Activated naive CD8-positive, alpha-beta T cell treated with anti-CD3 and anti-CD28 coated beads, Interleukin-2, amount 50 U/mL, for 24 hours (primary cell): ENCODE measurements around the gene IPPK.

Source experiments
- ATAC-seq: fragments of 150-1000 bp; cut with Tn5 transposase; one replicate; pipeline ENCODE4 v1.10.0; 2021
- DNase-seq: peaks from one replicate; pipeline ENCODE4 v3.0.0; 2021
- H3K27ac Mint-ChIP-seq: one replicate; pipeline ENCODE4 v1.8.0; 2021; ENCODE audit warnings: mild to moderate bottlenecking, mixed read lengths
- H3K27me3 Mint-ChIP-seq: one replicate; pipeline ENCODE4 v1.8.0; 2021; ENCODE audit warnings: mixed read lengths
- H3K36me3 Mint-ChIP-seq: one replicate; pipeline ENCODE4 v1.8.0; 2021; ENCODE audit warnings: low read depth, mixed read lengths
- H3K4me1 Mint-ChIP-seq: one replicate; pipeline ENCODE4 v1.8.0; 2021; ENCODE audit warnings: mixed read lengths
- H3K4me3 Mint-ChIP-seq: one replicate; pipeline ENCODE4 v1.8.0; 2021; ENCODE audit warnings: mild to moderate bottlenecking, moderate library complexity, mixed read lengths
- H3K9me3 Mint-ChIP-seq: one replicate; pipeline ENCODE4 v1.8.0; 2021; ENCODE audit warnings: mixed read lengths

IPPK gene

DNA sequence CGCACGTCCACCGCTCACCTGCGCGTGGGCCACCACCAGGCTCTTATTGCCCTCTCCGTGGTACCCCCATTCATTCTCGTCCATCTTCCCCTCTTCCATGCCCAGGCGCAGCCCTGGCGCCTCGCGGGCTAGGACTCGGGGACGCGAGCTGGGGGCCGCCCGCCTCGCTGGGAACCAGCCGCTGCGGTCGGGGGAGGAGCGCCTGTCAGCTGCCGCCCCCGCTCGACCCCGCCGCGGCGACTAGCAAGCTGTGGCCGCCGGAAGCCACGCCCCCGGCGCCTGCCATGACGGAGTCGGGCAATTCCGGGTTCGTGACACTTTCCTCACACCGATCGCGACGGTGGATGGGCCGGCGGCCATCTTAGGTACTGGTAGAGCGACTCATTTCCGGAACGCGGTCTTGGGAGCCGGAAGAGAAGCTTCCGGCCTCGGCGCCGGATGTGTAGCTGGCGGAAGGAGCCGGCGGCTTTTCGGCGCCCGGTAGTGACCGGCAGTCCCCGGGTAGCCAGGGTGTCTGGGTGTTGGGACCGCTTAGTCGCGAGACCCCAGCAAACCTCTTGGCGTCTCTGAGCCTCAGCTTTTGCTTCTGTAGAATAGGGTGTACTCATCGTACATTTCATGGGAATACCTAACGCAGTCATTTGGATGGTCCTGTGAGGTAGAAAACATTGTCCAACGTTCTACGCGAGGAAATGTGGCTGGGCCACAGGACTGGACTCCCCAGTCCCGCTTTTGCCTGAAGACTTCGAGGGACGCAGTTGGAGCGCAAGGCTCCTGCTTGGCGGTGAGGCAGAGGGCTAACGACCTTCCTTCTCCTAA is at the start of gene IPPK:
Gene IPPK (minus strand): TSS at position 242 of the 819 bp plus-strand sequence. CDS start 143 bp downstream, at position 99.
- Mint-ChIP-seq H3K36me3 (peaks cover 5% of the 10 kb centered on the region), H3K4me3 (peak within 1 kb of the TSS; percentile 95), H3K27me3 (no peaks in the 10 kb centered on the region), H3K4me1 (peaks cover 33% of the 10 kb centered on the region), H3K27ac (peak within 1 kb of the TSS; percentile 90), H3K9me3 (no peaks in the 10 kb centered on the region)
- ATAC-seq (peak; percentile 94), DNase-seq (peak; percentile 98)

- Mint-ChIP-seq H3K4me1 (peaks cover 7% of the 10 kb centered on the region), H3K9me3 (no peaks in the 10 kb centered on the region), H3K27ac (no peak overlapping the region), H3K4me3 (no peak overlapping the region), H3K36me3 (peaks cover 19% of the 10 kb centered on the region), H3K27me3 (no peaks in the 10 kb centered on the region)
- DNase-seq (no peak), ATAC-seq (no peak)
Observed at GRCh38 chr9:92719028-92719647, 49.2 kb upstream of the IPPK start.

- Mint-ChIP-seq H3K27me3 (no peaks in the 10 kb centered on the region), H3K4me3 (no peak overlapping the region), H3K36me3 (peaks cover 24% of the 10 kb centered on the region), H3K9me3 (no peaks in the 10 kb centered on the region), H3K27ac (no peak overlapping the region), H3K4me1 (peaks cover 10% of the 10 kb centered on the region)
- ATAC-seq, result peak; percentile 58
- no peak for DNase-seq
Observed at GRCh38 chr9:92718086-92719001, 48.4 kb upstream of the IPPK start.

GRCh38 chr9:92717201-92718085 is 47.5 kb upstream of the IPPK start:
- Mint-ChIP-seq H3K9me3 (no peaks in the 10 kb centered on the region), H3K36me3 (peaks cover 28% of the 10 kb centered on the region), H3K27me3 (no peaks in the 10 kb centered on the region), H3K4me1 (peaks cover 18% of the 10 kb centered on the region), H3K4me3 (no peak overlapping the region), H3K27ac (no peak overlapping the region)
- DNase-seq, result no peak
- ATAC-seq, result no peak

DNA sequence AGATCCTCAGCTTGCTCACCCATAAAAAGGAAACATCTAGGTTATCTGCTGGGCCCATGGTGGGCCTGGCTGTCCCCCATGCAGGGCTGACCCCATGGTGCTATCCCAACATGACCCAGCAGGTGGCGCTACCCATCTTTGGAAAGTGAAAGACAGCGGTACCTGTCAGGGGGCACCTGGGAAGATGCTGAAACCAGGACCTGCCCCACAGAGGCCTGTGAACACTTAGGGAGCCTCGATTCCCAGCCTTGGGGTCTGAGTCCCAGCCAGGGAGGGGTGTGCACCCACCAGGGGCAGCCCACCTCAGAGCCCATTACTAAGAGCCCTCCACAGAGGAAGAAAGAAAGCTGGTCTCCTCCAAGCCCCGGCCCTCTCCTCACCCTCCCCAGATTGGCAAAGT is 46.6 kb upstream of the IPPK start:
- Mint-ChIP-seq H3K4me1 (peaks cover 22% of the 10 kb centered on the region), H3K36me3 (peaks cover 31% of the 10 kb centered on the region), H3K9me3 (no peaks in the 10 kb centered on the region), H3K4me3 (no peak overlapping the region), H3K27me3 (no peaks in the 10 kb centered on the region), H3K27ac (no peak overlapping the region)
- DNase-seq (peak; percentile 89), ATAC-seq (peak; percentile 68)

- H3K4me1 Mint-ChIP-seq, result peaks cover 22% of the 10 kb centered on the region
- H3K4me3 Mint-ChIP-seq, result no peak overlapping the region
- peaks cover 34% of the 10 kb centered on the region for H3K36me3 Mint-ChIP-seq
- DNase-seq (no peak), ATAC-seq (no peak)
- H3K9me3 Mint-ChIP-seq, result no peaks in the 10 kb centered on the region
- no peaks in the 10 kb centered on the region for H3K27me3 Mint-ChIP-seq
- H3K27ac Mint-ChIP-seq, result no peak overlapping the region
Observed at GRCh38 chr9:92715488-92716231, 45.7 kb upstream of the IPPK start.

DNA sequence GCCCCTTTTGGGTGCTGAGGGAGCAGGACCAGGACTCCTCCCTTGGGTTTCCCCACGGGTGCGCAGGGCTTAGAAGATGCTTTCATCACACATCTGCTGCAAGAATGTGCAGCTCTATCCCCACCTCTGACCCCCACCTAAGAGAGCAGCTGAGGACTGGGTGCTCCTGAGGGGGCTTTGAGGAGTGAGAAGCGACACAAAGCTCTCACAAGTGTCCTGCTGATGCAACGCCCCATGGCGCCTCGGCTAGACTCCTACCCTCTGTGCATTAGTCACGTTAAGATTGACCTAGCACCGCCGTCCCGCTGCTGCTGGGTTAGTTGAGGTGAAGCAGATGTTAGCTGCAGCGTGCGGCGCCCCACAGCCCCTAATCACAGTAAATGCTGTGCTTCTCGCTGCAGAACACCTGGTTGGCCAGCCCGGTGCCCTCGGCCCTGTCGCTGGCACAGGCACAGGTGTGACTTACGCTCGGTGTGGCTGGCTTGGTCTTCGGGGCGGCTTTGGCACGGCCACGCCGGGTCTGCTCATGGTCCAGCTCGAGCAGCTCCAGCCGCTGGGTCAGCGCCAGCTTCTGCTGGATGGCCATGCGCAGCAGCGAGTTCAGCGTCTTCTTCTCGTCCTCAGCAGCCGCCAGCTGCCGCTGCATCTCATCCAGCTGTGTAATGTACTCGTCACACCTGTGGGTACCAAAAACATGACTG is 45.0 kb upstream of the IPPK start:
- H3K9me3 Mint-ChIP-seq, result no peaks in the 10 kb centered on the region
- H3K27me3 Mint-ChIP-seq, result no peaks in the 10 kb centered on the region
- no peak overlapping the region for H3K27ac Mint-ChIP-seq
- H3K36me3 Mint-ChIP-seq, result peaks cover 29% of the 10 kb centered on the region
- DNase-seq (no peak), ATAC-seq (no peak)
- H3K4me3 Mint-ChIP-seq, result no peak overlapping the region
- peaks cover 22% of the 10 kb centered on the region for H3K4me1 Mint-ChIP-seq

- Mint-ChIP-seq H3K4me3 (no peak overlapping the region), H3K27ac (no peak overlapping the region)
Observed at GRCh38 chr9:92714016-92714415, 44.1 kb upstream of the IPPK start.

DNA sequence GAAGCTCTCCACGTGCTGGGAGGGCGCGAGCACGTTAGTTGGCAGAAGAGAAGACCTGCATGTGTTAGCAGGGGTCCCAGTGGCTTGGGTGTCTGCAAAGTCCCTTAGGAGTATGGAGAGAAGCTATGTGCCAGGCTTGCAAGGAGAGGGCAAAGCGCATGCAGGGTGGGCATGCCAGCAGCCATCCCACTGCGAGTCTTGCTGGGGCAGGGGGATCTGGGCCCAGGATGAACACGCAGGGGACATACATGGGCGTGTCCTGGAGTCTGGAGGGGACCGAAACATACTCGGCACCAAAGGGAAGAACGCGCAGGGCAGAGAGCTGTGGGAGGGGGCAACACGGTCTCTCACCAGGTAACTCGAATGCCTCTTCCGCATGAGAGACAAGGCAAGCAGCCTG is 43.6 kb upstream of the IPPK start:
- Mint-ChIP-seq H3K27ac (no peak overlapping the region), H3K9me3 (no peaks in the 10 kb centered on the region), H3K27me3 (no peaks in the 10 kb centered on the region), H3K4me1 (peaks cover 22% of the 10 kb centered on the region), H3K36me3 (peaks cover 26% of the 10 kb centered on the region), H3K4me3 (no peak overlapping the region)
- DNase-seq, result no peak
- no peak for ATAC-seq

More at GRCh38 chr9:92714016-92714415, 44.1 kb upstream of the IPPK start:
- H3K27me3 Mint-ChIP-seq, result no peaks in the 10 kb centered on the region
- ATAC-seq (no peak), DNase-seq (no peak)
- H3K4me1 Mint-ChIP-seq, result peaks cover 22% of the 10 kb centered on the region
- peaks cover 26% of the 10 kb centered on the region for H3K36me3 Mint-ChIP-seq
- no peaks in the 10 kb centered on the region for H3K9me3 Mint-ChIP-seq

DNA sequence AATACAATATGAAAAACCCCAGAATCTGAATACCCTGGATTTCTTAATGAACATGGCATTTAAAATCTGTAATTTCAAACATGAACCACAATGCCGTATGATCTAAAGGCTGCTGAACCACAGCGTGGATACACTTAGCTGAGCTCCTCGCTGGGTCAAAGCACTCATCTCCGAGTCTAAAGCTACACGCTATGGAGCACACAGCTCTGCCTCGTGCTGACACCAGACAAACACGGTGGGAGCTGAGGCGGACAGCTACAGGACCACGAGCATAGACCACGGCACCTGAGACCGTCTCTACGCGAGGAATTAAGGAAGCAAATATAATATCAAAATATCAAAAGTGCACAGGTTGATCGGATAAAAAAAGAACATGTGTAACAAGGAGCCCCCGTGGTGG is 42.8 kb upstream of the IPPK start:
- H3K4me1 Mint-ChIP-seq, result peaks cover 22% of the 10 kb centered on the region
- DNase-seq (no peak), ATAC-seq (no peak)
- H3K4me3 Mint-ChIP-seq, result no peak overlapping the region
- no peaks in the 10 kb centered on the region for H3K27me3 Mint-ChIP-seq
- H3K9me3 Mint-ChIP-seq, result no peaks in the 10 kb centered on the region
- H3K36me3 Mint-ChIP-seq, result peaks cover 26% of the 10 kb centered on the region
- H3K27ac Mint-ChIP-seq, result peak overlapping the region; percentile 34

DNA sequence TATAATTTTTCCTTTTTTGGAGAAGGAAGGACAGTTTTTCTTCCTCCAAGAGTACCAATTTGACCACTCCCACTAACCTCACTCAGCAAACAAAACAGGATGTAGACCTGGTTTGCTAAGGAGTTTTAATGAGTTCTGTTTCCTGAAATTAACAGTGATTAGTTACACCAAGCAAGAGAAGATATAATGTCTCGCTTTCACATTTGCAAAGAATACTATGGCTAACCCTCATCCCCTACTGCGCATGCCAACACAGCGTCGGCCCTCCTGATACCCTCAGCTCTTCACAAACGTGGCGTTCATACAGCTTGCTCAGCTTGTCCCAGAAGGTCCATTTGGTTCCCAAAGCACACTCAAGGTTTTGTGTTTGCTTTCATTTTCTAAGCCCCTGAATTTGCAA is 41.9 kb upstream of the IPPK start:
- Mint-ChIP-seq H3K9me3 (no peaks in the 10 kb centered on the region), H3K4me3 (peak overlapping the region; percentile 49), H3K36me3 (peaks cover 26% of the 10 kb centered on the region), H3K4me1 (peaks cover 22% of the 10 kb centered on the region), H3K27ac (peak overlapping the region; percentile 77), H3K27me3 (no peaks in the 10 kb centered on the region)
- no peak for DNase-seq
- no peak for ATAC-seq

DNA sequence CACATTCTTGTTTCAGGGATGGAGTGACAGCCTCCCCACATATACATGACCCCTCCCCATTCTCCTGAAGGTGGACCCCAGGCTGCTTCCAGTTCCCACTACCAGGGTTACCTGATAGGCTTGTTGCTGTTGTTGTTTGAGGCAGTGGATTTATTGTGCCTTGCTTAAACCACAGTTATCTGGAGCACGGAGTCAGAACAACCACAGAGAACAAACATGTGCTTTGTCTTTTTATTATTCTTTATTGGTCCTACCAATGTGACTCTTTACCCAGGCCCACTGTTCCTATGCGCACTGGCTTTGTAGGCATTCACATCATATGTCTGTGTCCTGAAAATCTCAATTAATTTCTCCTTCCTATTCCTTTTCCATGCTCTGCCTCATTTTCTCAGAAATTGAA is 41.2 kb upstream of the IPPK start:
- DNase-seq, result no peak
- Mint-ChIP-seq H3K27ac (no peak overlapping the region), H3K36me3 (peaks cover 21% of the 10 kb centered on the region), H3K9me3 (no peaks in the 10 kb centered on the region), H3K27me3 (no peaks in the 10 kb centered on the region), H3K4me3 (no peak overlapping the region), H3K4me1 (peaks cover 27% of the 10 kb centered on the region)
- ATAC-seq, result no peak

DNA sequence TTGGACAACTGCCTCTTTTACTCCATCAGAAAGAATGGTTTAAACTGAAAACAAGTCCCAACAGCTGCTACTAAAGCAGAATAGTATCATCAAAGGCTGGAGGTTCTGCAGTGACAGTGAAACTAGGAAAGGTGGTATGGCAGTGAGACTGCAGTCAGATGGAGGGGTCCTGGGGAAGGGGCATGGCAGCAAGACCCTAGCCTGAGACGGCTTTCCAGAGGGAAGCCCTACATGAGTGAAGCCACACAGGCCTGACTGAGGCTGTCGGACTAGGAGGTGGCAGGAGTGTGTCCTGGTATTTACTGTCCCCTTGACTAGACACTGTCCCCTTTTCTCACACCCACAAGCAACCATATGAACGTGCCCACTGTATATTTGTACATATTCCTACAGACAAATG is 40.4 kb upstream of the IPPK start:
- H3K4me1 Mint-ChIP-seq, result peaks cover 29% of the 10 kb centered on the region
- ATAC-seq (no peak), DNase-seq (no peak)
- H3K36me3 Mint-ChIP-seq, result peaks cover 24% of the 10 kb centered on the region
- no peak overlapping the region for H3K27ac Mint-ChIP-seq
- no peak overlapping the region for H3K4me3 Mint-ChIP-seq
- no peaks in the 10 kb centered on the region for H3K9me3 Mint-ChIP-seq
- no peaks in the 10 kb centered on the region for H3K27me3 Mint-ChIP-seq
